H9 (cell line): ENCODE measurements around the gene PTPRH. TPM values are rescaled to one million over a fixed set of nuclear protein-coding genes. Genes with fewer than 3 reads are reported as not detected.
A peak's percentile ranks its signal among the peaks of the same experiment; 100 is the strongest.

Experiments used
- DNase-seq: peaks from one replicate; pipeline ENCODE4 v3.0.0-alpha.2; 2017
- H2AFZ ChIP-seq: one replicate; pipeline ENCODE4 v1.6.1; 2013; ENCODE audit warnings: mild to moderate bottlenecking, low read length, control low read depth, moderate library complexity
- H2AK5ac ChIP-seq: 2 replicates; pipeline ENCODE4 v1.6.1; 2013; ENCODE audit warnings: low read length, control low read depth, mixed read lengths; ENCODE audit not compliant: insufficient read length
- H2BK120ac ChIP-seq: one replicate; pipeline ENCODE4 v1.6.1; 2013; ENCODE audit warnings: low read depth, mild to moderate bottlenecking, low read length, control low read depth, inconsistent platforms; ENCODE audit not compliant: poor library complexity, severe bottlenecking
- H2BK12ac ChIP-seq: 2 replicates; pipeline ENCODE4 v1.6.1; 2013; ENCODE audit warnings: low read length, control low read depth, mixed read lengths, low read depth; ENCODE audit not compliant: insufficient read length
- H2BK15ac ChIP-seq: 2 replicates; pipeline ENCODE4 v1.6.1; 2013; ENCODE audit warnings: low read depth, low read length, control low read depth
- H2BK20ac ChIP-seq: one replicate; pipeline ENCODE4 v1.6.1; 2013; ENCODE audit warnings: low read depth, mild to moderate bottlenecking, low read length, control low read depth, inconsistent platforms; ENCODE audit not compliant: poor library complexity, severe bottlenecking
- H2BK5ac ChIP-seq: 2 replicates; pipeline ENCODE4 v1.6.1; 2013; ENCODE audit warnings: low read length, control low read depth, mixed read lengths; ENCODE audit not compliant: insufficient read length
- H3K14ac ChIP-seq: 2 replicates; pipeline ENCODE4 v1.6.1; 2013; ENCODE audit warnings: low read length, control low read depth; ENCODE audit not compliant: insufficient read depth
- H3K18ac ChIP-seq: 2 replicates; pipeline ENCODE4 v1.6.1; 2013; ENCODE audit warnings: low read depth, mild to moderate bottlenecking, mixed read lengths, low read length, control low read depth; ENCODE audit not compliant: insufficient read length
- H3K23ac ChIP-seq: 2 replicates; pipeline ENCODE4 v1.6.1; 2013; ENCODE audit warnings: low read length, control low read depth, mixed read lengths, low read depth; ENCODE audit not compliant: insufficient read length
- H3K23me2 ChIP-seq: 2 replicates; pipeline ENCODE4 v1.6.1; 2013; ENCODE audit warnings: low read depth, mild to moderate bottlenecking, mixed read lengths, low read length, control low read depth; ENCODE audit not compliant: insufficient read length, poor library complexity, severe bottlenecking
- H3K27ac ChIP-seq: 2 replicates; pipeline ENCODE4 v1.5.1; 2013; ENCODE audit warnings: low read length, control low read depth, mixed read lengths, low read depth; ENCODE audit not compliant: insufficient read length
- H3K27me3 ChIP-seq: 2 replicates; pipeline ENCODE4 v1.6.1; 2013; ENCODE audit warnings: low read length, control low read depth, inconsistent platforms; ENCODE audit not compliant: insufficient read depth
- H3K4ac ChIP-seq: 2 replicates; pipeline ENCODE4 v1.6.1; 2013; ENCODE audit warnings: low read depth, mild to moderate bottlenecking, control low read depth, inconsistent platforms, low read length, moderate library complexity
- H3K4me1 ChIP-seq: 2 replicates; pipeline ENCODE4 v1.6.1; 2013; ENCODE audit warnings: low read length, control low read depth, inconsistent platforms; ENCODE audit not compliant: insufficient read depth
- H3K4me2 ChIP-seq: 2 replicates; pipeline ENCODE4 v1.6.1; 2013; ENCODE audit warnings: low read length, control low read depth, mixed read lengths; ENCODE audit not compliant: insufficient read length, insufficient read depth
- H3K56ac ChIP-seq: 2 replicates; pipeline ENCODE4 v1.6.1; 2013; ENCODE audit warnings: low read depth, mild to moderate bottlenecking, mixed read lengths, low read length, control low read depth; ENCODE audit not compliant: insufficient read length
- H3K79me1 ChIP-seq: 2 replicates; pipeline ENCODE4 v1.6.1; 2013; ENCODE audit warnings: low read depth, mild to moderate bottlenecking, moderate library complexity, low read length, control low read depth, inconsistent platforms; ENCODE audit not compliant: insufficient read depth, poor library complexity, severe bottlenecking
- H3K79me2 ChIP-seq: 2 replicates; pipeline ENCODE4 v1.6.1; 2013; ENCODE audit warnings: low read length, control low read depth, inconsistent platforms; ENCODE audit not compliant: insufficient read depth
- H3K9ac ChIP-seq: 2 replicates; pipeline ENCODE4 v1.6.1; 2013; ENCODE audit warnings: low read length, control low read depth, mixed read lengths; ENCODE audit not compliant: insufficient read length; ENCODE audit errors: extremely low read depth
- H3K9me3 ChIP-seq: one replicate; pipeline ENCODE4 v1.6.1; 2013; ENCODE audit warnings: low read depth, low read length, inconsistent platforms; ENCODE audit not compliant: control insufficient read depth
- H3T11ph ChIP-seq: one replicate; pipeline ENCODE4 v1.6.1; 2013; ENCODE audit warnings: mild to moderate bottlenecking, low read length, control low read depth, inconsistent platforms
- H4K20me1 ChIP-seq: one replicate; pipeline ENCODE4 v1.6.1; 2013; ENCODE audit not compliant: control insufficient read depth, insufficient read length, insufficient read depth
- H4K5ac ChIP-seq: 2 replicates; pipeline ENCODE4 v1.6.1; 2013; ENCODE audit warnings: low read depth, mild to moderate bottlenecking, mixed read lengths, low read length, control low read depth; ENCODE audit not compliant: insufficient read length
- H4K8ac ChIP-seq: replicated peaks from 2 replicates; pipeline ENCODE4 v1.6.1; 2013; ENCODE audit warnings: low read length, control low read depth, mixed read lengths, low read depth; ENCODE audit not compliant: insufficient read length
- H4K91ac ChIP-seq: 2 replicates; pipeline ENCODE4 v1.6.1; 2013; ENCODE audit warnings: low read depth, mild to moderate bottlenecking, moderate library complexity, mixed read lengths, low read length, control low read depth; ENCODE audit not compliant: insufficient read length
- H3K27ac Mint-ChIP-seq, 3 experiments: 2 replicates in 2 of 3; 3 replicates in 1 of 3; pipeline ENCODE4 v1.8.0; 2020 to 2021; ENCODE audit warnings: mixed read lengths in 3 of 3, mild to moderate bottlenecking in 1 of 3, moderate library complexity in 1 of 3
- H3K27me3 Mint-ChIP-seq: 2 replicates; pipeline ENCODE4 v1.8.0; 2021; ENCODE audit warnings: low read depth, mild to moderate bottlenecking, moderate library complexity, mixed read lengths
- H3K36me3 Mint-ChIP-seq, 3 experiments: 2 replicates in 2 of 3; 3 replicates in 1 of 3; pipeline ENCODE4 v1.8.0; 2020 to 2021; ENCODE audit warnings: low read depth in 3 of 3, mixed read lengths in 3 of 3; ENCODE audit not compliant: insufficient read depth in 1 of 3
- H3K4me1 Mint-ChIP-seq, 2 experiments: 2 replicates each; pipeline ENCODE4 v1.8.0; 2020; ENCODE audit warnings: mixed read lengths in 2 of 2
- H3K4me3 Mint-ChIP-seq, 2 experiments: 2 replicates in 1 of 2; 3 replicates in 1 of 2; pipeline ENCODE4 v1.8.0; 2020 to 2021; ENCODE audit warnings: mild to moderate bottlenecking in 2 of 2, mixed read lengths in 2 of 2, moderate library complexity in 1 of 2
- H3K9me3 Mint-ChIP-seq, 2 experiments: 2 replicates in 1 of 2; 3 replicates in 1 of 2; pipeline ENCODE4 v1.8.0; 2020; ENCODE audit warnings: mild to moderate bottlenecking in 2 of 2, mixed read lengths in 2 of 2, moderate library complexity in 1 of 2
- CTCF ChIP-seq: fragments of 200-600 bp; sonication (generic); conservative IDR thresholded peaks from 3 replicates; pipeline ENCODE4 v1.8.0; 2021; ENCODE audit warnings: antibody characterized with exemption, mild to moderate bottlenecking
- WGBS: extraction: QIAGEN DNeasy Blood & Tissue Kit; methylation state at CpG from one replicate; pipeline ENCODE4 v1.1.7; 2013; ENCODE audit warnings: missing lambda C conversion rate, low lambda C conversion rate, mixed read lengths; ENCODE audit not compliant: insufficient read length; ENCODE audit errors: extremely low coverage; 5-methylcytosine and 5-hydroxymethylcytosine counted together
- total RNA-seq: library from RNA; stranded (reverse); gene quantifications from 2 replicates; pipeline ENCODE4 v1.2.1, GENCODE V29; 2021

The PTPRH gene
- total RNA-seq, 1 experiment from 2014 or later, result 0.24 TPM

GRCh38 chr19:55224038-55224665 lies 14.9 kb upstream of the PTPRH start:
- Histone ChIP-seq H2AK5ac (no peak overlapping the region), H3K9ac (no peak overlapping the region), H2AFZ (no peak overlapping the region), H3K14ac (no peak overlapping the region), H3K79me2 (no peaks in the 10 kb centered on the region), H3K23ac (no peak overlapping the region), H3T11ph (no peak overlapping the region), H4K20me1 (no peaks in the 10 kb centered on the region), H3K23me2 (no peaks in the 10 kb centered on the region), H3K4me2 (no peak overlapping the region), H2BK5ac (no peak overlapping the region), H4K5ac (no peak overlapping the region), H3K4ac (no peak overlapping the region), H3K18ac (no peak overlapping the region), H3K27me3 (no peaks in the 10 kb centered on the region), H2BK15ac (no peak overlapping the region), H4K91ac (no peak overlapping the region), H3K9me3 (no peaks in the 10 kb centered on the region), H4K8ac (no peak overlapping the region), H3K4me1 (no peaks in the 10 kb centered on the region), H3K27ac (no peak overlapping the region), H3K56ac (no peak overlapping the region), H2BK20ac (no peak overlapping the region), H2BK12ac (no peak overlapping the region), H3K79me1 (no peaks in the 10 kb centered on the region), H2BK120ac (no peak overlapping the region)
- H3K9me3 Mint-ChIP-seq, result peaks cover 9% of the 10 kb centered on the region in 2 experiments; a peak in 4 of 5 replicates
- WGBS, result no CpG with 5 or more reads among the region's 26 CpGs
- TF ChIP-seq CTCF, result no peak
- H3K4me1 Mint-ChIP-seq, result peaks cover 0 to 6% of the 10 kb centered on the region in 2 experiments; a peak in 2 of 4 replicates
- H3K4me3 Mint-ChIP-seq, result no peak overlapping the region
- peaks cover 9 to 25% (median 13%) of the 10 kb centered on the region in 3 experiments for H3K36me3 Mint-ChIP-seq
- 0 out of 7 replicates have a peak overlapping the region, but pooled peaks of 1 of the 3 experiments have one; percentile 52 for H3K27ac Mint-ChIP-seq
- peak; percentile 24 for DNase-seq
- peaks cover 3% of the 10 kb centered on the region; the same call in 1 of the 2 replicates for H3K27me3 Mint-ChIP-seq
